Measurements from ENCODE around the gene CDH6. TPM values are rescaled to one million over a fixed set of nuclear protein-coding genes. Genes with fewer than 3 reads are reported as not detected.

CDH6 gene
- total RNA-seq, 1 donor from 2014 or later = 17.9 TPM

GRCh38 chr5:31333475-31333874 lies 140.0 kb downstream of the CDH6 start:
- Mint-ChIP-seq H3K4me1 (peaks cover 4% of the 10 kb centered on the region), H3K36me3 (no peaks in the 10 kb centered on the region), H3K27ac (no peak overlapping the region), H3K9me3 (no peaks in the 10 kb centered on the region), H3K27me3 (ENCODE audit: insufficient read depth, low read depth) (no peaks in the 10 kb centered on the region), H3K4me3 (no peak overlapping the region)
- TF ChIP-seq CTCF (IDR thresholded peaks at IDR 0.05) = no peak
- no peak for TF ChIP-seq EZH2 (IDR thresholded peaks at IDR 0.05)
- no peak for TF ChIP-seq EZH2phosphoT487 (IDR thresholded peaks at IDR 0.05)
- no peaks in the 10 kb centered on the region for H3K36me3 ChIP-seq
- peaks cover 12% of the 10 kb centered on the region for H3F3A ChIP-seq (ENCODE audit: low read depth)
- H3K27ac ChIP-seq = no peak overlapping the region
- no peak for DNase-seq (ENCODE audit: low spot score)
- H3K27me3 ChIP-seq = no peaks in the 10 kb centered on the region
- H3K9ac ChIP-seq = no peak overlapping the region
- peaks cover 32% of the 10 kb centered on the region for H3K4me1 ChIP-seq
- H3K4me2 ChIP-seq = no peak overlapping the region
- H3K79me2 ChIP-seq (ENCODE audit: low read depth) = no peaks in the 10 kb centered on the region
- no peaks in the 10 kb centered on the region for H4K20me1 ChIP-seq (ENCODE audit: low read depth)
- no peak overlapping the region for H3K4me3 ChIP-seq
- no peaks in the 10 kb centered on the region for H3K9me3 ChIP-seq (ENCODE audit: low read depth)
- no peak overlapping the region for H2AFZ ChIP-seq (replicated peaks)

GRCh38 chr5:31334061-31334860 lies 140.8 kb downstream of the CDH6 start:
- no peak for DNase-seq (ENCODE audit: low spot score)
- Histone ChIP-seq H3K79me2 (ENCODE audit: low read depth) (no peaks in the 10 kb centered on the region), H3K9me3 (ENCODE audit: low read depth) (no peaks in the 10 kb centered on the region), H2AFZ (replicated peaks) (no peak overlapping the region), H3F3A (ENCODE audit: low read depth) (peaks cover 12% of the 10 kb centered on the region), H3K27me3 (no peaks in the 10 kb centered on the region), H3K9ac (no peak overlapping the region), H3K36me3 (no peaks in the 10 kb centered on the region), H3K27ac (no peak overlapping the region), H4K20me1 (ENCODE audit: low read depth) (no peaks in the 10 kb centered on the region), H3K4me3 (no peak overlapping the region), H3K4me1 (peaks cover 31% of the 10 kb centered on the region), H3K4me2 (peak overlapping the region; percentile 27)
- Mint-ChIP-seq H3K4me1 (peaks cover 6% of the 10 kb centered on the region), H3K27me3 (ENCODE audit: insufficient read depth, low read depth) (no peaks in the 10 kb centered on the region), H3K9me3 (no peaks in the 10 kb centered on the region), H3K4me3 (no peak overlapping the region), H3K27ac (no peak overlapping the region), H3K36me3 (no peaks in the 10 kb centered on the region)
- no peak for TF ChIP-seq CTCF (IDR thresholded peaks at IDR 0.05)
- TF ChIP-seq EZH2 (IDR thresholded peaks at IDR 0.05) = no peak
- no peak for TF ChIP-seq EZH2phosphoT487 (IDR thresholded peaks at IDR 0.05)

GRCh38 chr5:31335456-31335855 lies 142.0 kb downstream of the CDH6 start:
- TF ChIP-seq EZH2 (IDR thresholded peaks at IDR 0.05) (no peak), CTCF (IDR thresholded peaks at IDR 0.05) (no peak), EZH2phosphoT487 (IDR thresholded peaks at IDR 0.05) (no peak)
- Histone ChIP-seq H3K9ac (no peak overlapping the region), H3K79me2 (ENCODE audit: low read depth) (no peaks in the 10 kb centered on the region), H2AFZ (replicated peaks) (no peak overlapping the region), H3K36me3 (no peaks in the 10 kb centered on the region), H3K4me3 (no peak overlapping the region), H3K4me2 (peak overlapping the region; percentile 5), H3K27ac (no peak overlapping the region), H4K20me1 (ENCODE audit: low read depth) (no peaks in the 10 kb centered on the region), H3K9me3 (ENCODE audit: low read depth) (no peaks in the 10 kb centered on the region), H3K4me1 (peaks cover 31% of the 10 kb centered on the region), H3F3A (ENCODE audit: low read depth) (peaks cover 12% of the 10 kb centered on the region), H3K27me3 (no peaks in the 10 kb centered on the region)
- H3K36me3 Mint-ChIP-seq = no peaks in the 10 kb centered on the region
- H3K4me3 Mint-ChIP-seq = no peak overlapping the region
- no peak for DNase-seq (ENCODE audit: low spot score)
- H3K4me1 Mint-ChIP-seq = peaks cover 6% of the 10 kb centered on the region
- H3K27me3 Mint-ChIP-seq (ENCODE audit: insufficient read depth, low read depth) = no peaks in the 10 kb centered on the region
- no peaks in the 10 kb centered on the region for H3K9me3 Mint-ChIP-seq
- no peak overlapping the region for H3K27ac Mint-ChIP-seq
